GM18868 (cell line): Measurements from ENCODE around the gene DNAAF1.

ENCODE experiments used
- ATAC-seq: cut with Tn5 transposase; IDR thresholded peaks from one replicate; pipeline ENCODE4 v1.9.1; 2021; ENCODE audit warnings: mild to moderate bottlenecking, moderate library complexity; ENCODE audit not compliant: unreplicated experiment

The DNAAF1 gene

GRCh38 chr16:84159007-84159406 lies 13.9 kb downstream of the DNAAF1 start:
- no peak for ATAC-seq

GRCh38 chr16:84159800-84160199 lies 14.7 kb downstream of the DNAAF1 start:
- no peak for ATAC-seq

- no peak for ATAC-seq
Measured at GRCh38 chr16:84161037-84161436, 15.9 kb downstream of the DNAAF1 start.

GRCh38 chr16:84161801-84162200 lies 16.7 kb downstream of the DNAAF1 start:
- ATAC-seq = no peak

- ATAC-seq = no peak
Measured at GRCh38 chr16:84165746-84166145, 20.6 kb downstream of the DNAAF1 start.

GRCh38 chr16:84166796-84167695 lies 21.9 kb downstream of the DNAAF1 start:
- no peak for ATAC-seq

- no peak for ATAC-seq
Measured at GRCh38 chr16:84169765-84170310, 24.7 kb downstream of the DNAAF1 start.

- ATAC-seq = no peak
Measured at GRCh38 chr16:84174396-84174795, 29.3 kb downstream of the DNAAF1 start.

GRCh38 chr16:84175350-84176081 lies 30.4 kb downstream of the DNAAF1 start:
- peak; percentile 92 for ATAC-seq

GRCh38 chr16:84176192-84177053 lies 31.3 kb downstream of the DNAAF1 start:
- no peak for ATAC-seq

- ATAC-seq = no peak
Measured at GRCh38 chr16:84177741-84178073, 32.6 kb downstream of the DNAAF1 start.

- no peak for ATAC-seq
Measured at GRCh38 chr16:84178146-84178765, 33.1 kb downstream of the DNAAF1 start.

GRCh38 chr16:84178892-84179611 lies 33.9 kb downstream of the DNAAF1 start:
- ATAC-seq = no peak

GRCh38 chr16:84179612-84180320 lies 34.7 kb downstream of the DNAAF1 start:
- no peak for ATAC-seq

GRCh38 chr16:84180519-84181140 lies 35.5 kb downstream of the DNAAF1 start:
- ATAC-seq = no peak

GRCh38 chr16:84181144-84181915 lies 36.2 kb downstream of the DNAAF1 start:
- no peak for ATAC-seq

- ATAC-seq = no peak
Measured at GRCh38 chr16:84182104-84182503, 37.0 kb downstream of the DNAAF1 start.
